SK-N-SH treated with all-trans-retinoic acid at 6 μM for 48 hours (cell line): ENCODE measurements around the gene SDHAF3.

Experiments used
- ATAC-seq: fragments of 200-7000 bp; cut with Tn5 transposase; 3 replicates; pipeline ENCODE4 v1.9.1; 2020; ENCODE audit warnings: mild to moderate bottlenecking, moderate library complexity
- ARNTL ChIP-seq: fragments of 450-650 bp; formaldehyde crosslinking; IDR thresholded peaks from 2 replicates; pipeline ENCODE4 v1.5.0; 2020; ENCODE audit warnings: low read depth, mild to moderate bottlenecking, moderate library complexity, borderline replicate concordance
- BACH2 ChIP-seq: fragments of 250-450 bp; sonication (Bioruptor Pico); IDR thresholded peaks from 2 replicates; pipeline ENCODE4 v1.9.0; 2021; ENCODE audit warnings: mild to moderate bottlenecking, borderline replicate concordance
- CSDC2 ChIP-seq: fragments of 250-450 bp; sonication (Bioruptor Pico); IDR thresholded peaks from 2 replicates; pipeline ENCODE4 v1.5.0; 2020; ENCODE audit warnings: mild to moderate bottlenecking, moderate library complexity
- CSRNP3 ChIP-seq: fragments of 250-450 bp; sonication (Bioruptor Pico); IDR thresholded peaks from 2 replicates; pipeline ENCODE4 v1.5.1; 2021; ENCODE audit warnings: mild to moderate bottlenecking, moderate library complexity
- ESRRG ChIP-seq: fragments of 250-450 bp; sonication (Bioruptor Pico); IDR thresholded peaks from 2 replicates; pipeline ENCODE4 v1.6.1; 2021; ENCODE audit warnings: mild to moderate bottlenecking
- ISL1 ChIP-seq: fragments of 250-450 bp; sonication (Bioruptor Pico); IDR thresholded peaks from 2 replicates; pipeline ENCODE4 v2.1.2; 2022; ENCODE audit warnings: mild to moderate bottlenecking, moderate library complexity
- PATZ1 ChIP-seq: fragments of 250-450 bp; sonication (Bioruptor Pico); IDR thresholded peaks from 2 replicates; pipeline ENCODE4 v1.8.0; 2020; ENCODE audit warnings: mild to moderate bottlenecking, moderate library complexity, borderline replicate concordance
- POU6F1 ChIP-seq: fragments of 250-450 bp; sonication (Bioruptor Pico); IDR thresholded peaks from 2 replicates; pipeline ENCODE4 v1.8.0; 2021; ENCODE audit warnings: low read depth, mild to moderate bottlenecking, moderate library complexity, borderline replicate concordance
- PPARA ChIP-seq: fragments of 250-450 bp; sonication (Bioruptor Pico); IDR thresholded peaks from 2 replicates; pipeline ENCODE4 v1.5.0; 2020; ENCODE audit warnings: mild to moderate bottlenecking, borderline replicate concordance
- RARB ChIP-seq: fragments of 250-450 bp; sonication (Bioruptor Pico); IDR thresholded peaks from 2 replicates; pipeline ENCODE4 v1.8.0; 2021; ENCODE audit warnings: mild to moderate bottlenecking, moderate library complexity
- SNAI2 ChIP-seq: fragments of 250-450 bp; sonication (Bioruptor Pico); IDR thresholded peaks from 2 replicates; pipeline ENCODE4 v1.5.0; 2020; ENCODE audit warnings: mild to moderate bottlenecking, moderate library complexity
- TOX ChIP-seq: fragments of 250-450 bp; sonication (Bioruptor Pico); IDR thresholded peaks from 2 replicates; pipeline ENCODE4 v1.8.0; 2021; ENCODE audit warnings: mild to moderate bottlenecking, moderate library complexity, borderline replicate concordance
- TSHZ2 ChIP-seq: fragments of 250-450 bp; sonication (Bioruptor Pico); IDR thresholded peaks from 2 replicates; pipeline ENCODE4 v1.5.0; 2020; ENCODE audit warnings: mild to moderate bottlenecking, moderate library complexity
- ZC3H10 ChIP-seq: fragments of 250-450 bp; sonication (Bioruptor Pico); IDR thresholded peaks from 2 replicates; pipeline ENCODE4 v1.5.1; 2021; ENCODE audit warnings: mild to moderate bottlenecking, moderate library complexity
- ZFP3 ChIP-seq: fragments of 250-450 bp; sonication (Bioruptor Pico); IDR thresholded peaks from 2 replicates; pipeline ENCODE4 v1.5.0; 2020; ENCODE audit warnings: mild to moderate bottlenecking, moderate library complexity
- ZFP30 ChIP-seq: fragments of 450-650 bp; formaldehyde crosslinking; IDR thresholded peaks from 2 replicates; pipeline ENCODE4 v1.5.0; 2022; ENCODE audit warnings: mild to moderate bottlenecking, moderate library complexity
- ZNF565 ChIP-seq: fragments of 450-650 bp; formaldehyde crosslinking; conservative IDR thresholded peaks from 2 replicates; pipeline ENCODE4 v1.5.0; 2020; ENCODE audit warnings: low read depth, mild to moderate bottlenecking, moderate library complexity
- ZNF70 ChIP-seq: fragments of 450-650 bp; formaldehyde crosslinking; IDR thresholded peaks from 2 replicates; pipeline ENCODE4 v1.5.0; 2020; ENCODE audit warnings: mild to moderate bottlenecking, moderate library complexity
- ZNF8 ChIP-seq: fragments of 450-650 bp; formaldehyde crosslinking; IDR thresholded peaks from 2 replicates; pipeline ENCODE4 v1.5.0; 2020; ENCODE audit warnings: mild to moderate bottlenecking, moderate library complexity

The SDHAF3 gene

GRCh38 chr7:97198596-97198995 is 81.1 kb downstream of the SDHAF3 start:
- TF ChIP-seq ZNF8 (CRISPR knock-in tag), result no peak
- TF ChIP-seq ARNTL (CRISPR knock-in tag), result no peak
- TF ChIP-seq ZNF565 (CRISPR knock-in tag), result no peak
- TF ChIP-seq BACH2 (CRISPR knock-in tag), result no peak
- no peak for TF ChIP-seq TSHZ2
- TF ChIP-seq TOX (CRISPR knock-in tag), result no peak
- no peak for TF ChIP-seq ZFP3 (CRISPR knock-in tag)
- TF ChIP-seq PATZ1, result no peak
- TF ChIP-seq PPARA (CRISPR knock-in tag), result no peak
- no peak for TF ChIP-seq ZC3H10 (CRISPR knock-in tag)
- ATAC-seq, result no peak

- TF ChIP-seq PATZ1 (no peak), ESRRG (CRISPR knock-in tag) (no peak)
These were observed 82.5 kb downstream of the SDHAF3 start for GRCh38 chr7:97200018-97200417.

GRCh38 chr7:97203957-97204356 is 86.5 kb downstream of the SDHAF3 start:
- no peak for TF ChIP-seq ZNF8 (CRISPR knock-in tag)
- TF ChIP-seq ARNTL (CRISPR knock-in tag), result no peak
- TF ChIP-seq CSDC2 (CRISPR knock-in tag), result no peak
- TF ChIP-seq ISL1 (CRISPR knock-in tag), result no peak
- TF ChIP-seq PPARA (CRISPR knock-in tag), result no peak
- no peak for TF ChIP-seq SNAI2
- no peak for TF ChIP-seq ESRRG (CRISPR knock-in tag)
- no peak for TF ChIP-seq CSRNP3 (CRISPR knock-in tag)
- no peak for TF ChIP-seq ZFP30
- no peak for ATAC-seq

More at GRCh38 chr7:97200018-97200417, 82.5 kb downstream of the SDHAF3 start:
- ATAC-seq, result no peak

GRCh38 chr7:97204821-97205220 is 87.3 kb downstream of the SDHAF3 start:
- no peak for ATAC-seq
- TF ChIP-seq RARB (no peak), TSHZ2 (no peak), ZNF565 (CRISPR knock-in tag) (no peak), BACH2 (CRISPR knock-in tag) (no peak), POU6F1 (CRISPR knock-in tag) (no peak), ZNF8 (CRISPR knock-in tag) (no peak), ZNF70 (no peak), PATZ1 (no peak), ISL1 (CRISPR knock-in tag) (no peak)
